DOHH2 (cell line): ENCODE results near the gene NEUROD4.

ENCODE experiments used
- H3F3A ChIP-seq: fragments of 200-600 bp; sonication (generic), shearing (Covaris generic); 2 replicates; pipeline ENCODE4 v1.6.0; 2016; ENCODE audit warnings: antibody characterized with exemption, mild to moderate bottlenecking; ENCODE audit not compliant: control insufficient read depth, insufficient read depth
- H3K27ac ChIP-seq: fragments of 200-600 bp; sonication (generic); 2 replicates; pipeline ENCODE4 v1.5.1; 2014; ENCODE audit warnings: low read depth, mild to moderate bottlenecking, low read length, moderate library complexity
- H3K27me3 ChIP-seq: fragments of 200-600 bp; sonication (generic); 2 replicates; pipeline ENCODE4 v1.6.1; 2014; ENCODE audit warnings: mild to moderate bottlenecking, low read length, mixed read lengths; ENCODE audit not compliant: control insufficient read depth
- H3K36me3 ChIP-seq: fragments of 200-600 bp; sonication (generic); 2 replicates; pipeline ENCODE4 v1.6.1; 2014; ENCODE audit warnings: mild to moderate bottlenecking, low read length, moderate library complexity, mixed read lengths; ENCODE audit not compliant: control insufficient read depth
- H3K4me1 ChIP-seq: fragments of 200-600 bp; sonication (generic); 2 replicates; pipeline ENCODE4 v1.6.1; 2014; ENCODE audit warnings: mild to moderate bottlenecking, low read length, mixed read lengths; ENCODE audit not compliant: control insufficient read depth
- H3K4me2 ChIP-seq: fragments of 200-600 bp; sonication (generic); 2 replicates; pipeline ENCODE4 v1.6.0; 2014; ENCODE audit warnings: mild to moderate bottlenecking, low read length, moderate library complexity
- H3K4me3 ChIP-seq: fragments of 200-600 bp; sonication (generic); 2 replicates; pipeline ENCODE4 v1.5.1; 2014; ENCODE audit warnings: mild to moderate bottlenecking, low read length, mixed read lengths
- H3K79me2 ChIP-seq: fragments of 200-600 bp; sonication (generic); 2 replicates; pipeline ENCODE4 v1.6.1; 2014; ENCODE audit warnings: mild to moderate bottlenecking, low read length, mixed read lengths; ENCODE audit not compliant: control insufficient read depth
- H3K9me2 ChIP-seq: fragments of 200-600 bp; sonication (generic); replicated peaks from 2 replicates; pipeline ENCODE4 v1.6.1; 2014; ENCODE audit warnings: mild to moderate bottlenecking, low read length, mixed read lengths; ENCODE audit not compliant: control insufficient read depth
- H3K9me3 ChIP-seq: fragments of 200-600 bp; sonication (generic); 2 replicates; pipeline ENCODE4 v1.6.1; 2014; ENCODE audit warnings: antibody characterized with exemption, low read length, mixed read lengths; ENCODE audit not compliant: control insufficient read depth, insufficient read depth
- H4K20me1 ChIP-seq: fragments of 200-600 bp; sonication (generic); 2 replicates; pipeline ENCODE4 v1.6.0; 2014; ENCODE audit warnings: low read depth, mild to moderate bottlenecking, antibody characterized with exemption, low read length, moderate library complexity; ENCODE audit not compliant: control insufficient read depth, insufficient read depth
- CTCF ChIP-seq: fragments of 200-600 bp; sonication (generic); IDR thresholded peaks from one replicate; pipeline ENCODE4 v1.5.1; 2014; ENCODE audit warnings: antibody characterized with exemption, mild to moderate bottlenecking, low read depth, low read length; ENCODE audit not compliant: poor library complexity, severe bottlenecking
- EZH2phosphoT487 ChIP-seq: fragments of 200-600 bp; sonication (generic); IDR thresholded peaks from 2 replicates; pipeline ENCODE4 v1.6.1; 2017; ENCODE audit warnings: borderline replicate concordance, mild to moderate bottlenecking, antibody characterized with exemption, low read length, moderate library complexity, mixed read lengths

NEUROD4 gene

GRCh38 chr12:55019784-55020183, at the start of gene NEUROD4:
NEUROD4 (plus strand) TSS chr12:55019974; CDS start chr12:55026440, 6,466 bp downstream.
- Histone ChIP-seq H3K27ac (no peak within 1 kb of the TSS), H3K4me1 (peaks cover 5% of the 10 kb centered on the region), H3K9me2 (no peaks in the 10 kb centered on the region)

DNA sequence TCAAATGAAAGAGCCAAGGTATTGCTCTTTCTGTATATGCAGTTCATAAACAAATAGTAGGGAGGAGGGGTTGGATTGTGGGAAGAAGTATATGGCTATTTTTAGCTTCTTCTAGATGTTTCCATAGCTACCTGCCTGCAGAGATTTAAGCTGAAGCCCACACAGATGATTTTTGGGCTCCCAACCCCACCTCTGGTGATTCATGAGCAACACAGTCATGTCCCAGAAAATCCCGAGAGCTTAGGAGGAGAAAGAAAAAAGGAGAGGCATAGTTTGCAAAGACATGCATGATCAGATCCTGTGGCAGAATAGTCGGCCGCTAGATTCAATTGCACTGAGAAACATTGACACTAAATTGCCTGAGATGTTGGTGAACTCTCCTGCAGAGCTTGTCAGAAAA, 49.0 kb upstream of the NEUROD4 start:
- no peaks in the 10 kb centered on the region for H3F3A ChIP-seq
- no peak overlapping the region for H3K27ac ChIP-seq
- H3K27me3 ChIP-seq = no peaks in the 10 kb centered on the region
- H3K4me1 ChIP-seq = peaks cover 7% of the 10 kb centered on the region
- no peaks in the 10 kb centered on the region for H4K20me1 ChIP-seq
- no peaks in the 10 kb centered on the region for H3K9me2 ChIP-seq
- H3K79me2 ChIP-seq = no peaks in the 10 kb centered on the region
- H3K4me3 ChIP-seq = no peak overlapping the region
- peaks cover 49% of the 10 kb centered on the region for H3K36me3 ChIP-seq
- H3K9me3 ChIP-seq = no peaks in the 10 kb centered on the region
- TF ChIP-seq CTCF (no peak), EZH2phosphoT487 (no peak)
- no peak overlapping the region for H3K4me2 ChIP-seq

More at GRCh38 chr12:55019784-55020183, at the start of gene NEUROD4:
- Histone ChIP-seq H3K4me3 (no peak within 1 kb of the TSS), H3K79me2 (no peaks in the 10 kb centered on the region), H4K20me1 (no peaks in the 10 kb centered on the region), H3K9me3 (no peaks in the 10 kb centered on the region), H3F3A (no peaks in the 10 kb centered on the region), H3K27me3 (no peaks in the 10 kb centered on the region), H3K4me2 (no peak within 1 kb of the TSS), H3K36me3 (no peaks in the 10 kb centered on the region)
- TF ChIP-seq EZH2phosphoT487 = no peak
- no peak for TF ChIP-seq CTCF

GRCh38 chr12:54973556-54973955, 46.2 kb upstream of the NEUROD4 start:
- no peaks in the 10 kb centered on the region for H3F3A ChIP-seq
- no peaks in the 10 kb centered on the region for H3K9me3 ChIP-seq
- TF ChIP-seq CTCF = no peak
- TF ChIP-seq EZH2phosphoT487 = no peak
- H3K36me3 ChIP-seq = peaks cover 32% of the 10 kb centered on the region
- H3K4me3 ChIP-seq = no peak overlapping the region
- no peak overlapping the region for H3K27ac ChIP-seq
- no peak overlapping the region for H3K4me2 ChIP-seq
- H3K9me2 ChIP-seq = no peaks in the 10 kb centered on the region
- peaks cover under 1% of the 10 kb centered on the region; the same call in 1 of the 2 replicates for H3K4me1 ChIP-seq
- no peaks in the 10 kb centered on the region for H3K79me2 ChIP-seq
- H4K20me1 ChIP-seq = no peaks in the 10 kb centered on the region
- no peaks in the 10 kb centered on the region for H3K27me3 ChIP-seq
